Stimulated activated CD4-positive, alpha-beta T cell treated with anti-CD3 and anti-CD28 coated beads, Interleukin-4, amount 100 ng/mL, for 48 hours (primary cell): ENCODE measurements around the gene TXLNB.
"Not testable (repeated sequence)": the region's sequence is repeated elsewhere in the genome, so short reads cannot be mapped to it uniquely, and the experiment has no call there.

Source experiments
- DNase-seq, 2 donors: peaks; one replicate each; pipeline ENCODE4 v3.0.0-alpha.2; 2020; ENCODE audit warnings: low read depth in 2 of 2

Gene TXLNB

DNA sequence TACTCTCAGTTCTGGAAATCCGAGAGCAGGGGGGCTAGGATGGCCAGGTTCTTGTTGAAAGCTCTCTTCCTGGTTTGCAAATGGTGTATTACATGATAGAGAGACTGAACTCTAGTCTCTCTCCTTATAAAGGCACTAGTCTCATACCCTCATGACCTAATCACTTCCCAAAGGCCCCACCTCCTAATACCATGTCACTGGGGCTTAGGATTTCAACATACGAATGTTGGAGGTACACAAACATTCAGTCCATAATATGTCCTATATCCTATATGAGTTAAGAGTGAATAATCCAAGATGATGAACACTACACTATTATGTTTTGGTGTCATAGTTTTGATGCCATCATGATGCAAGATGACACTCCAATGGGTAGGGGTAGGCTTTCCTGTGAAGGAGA lies 20.0 kb upstream of the TXLNB start:
- DNase-seq, result no peak

DNA sequence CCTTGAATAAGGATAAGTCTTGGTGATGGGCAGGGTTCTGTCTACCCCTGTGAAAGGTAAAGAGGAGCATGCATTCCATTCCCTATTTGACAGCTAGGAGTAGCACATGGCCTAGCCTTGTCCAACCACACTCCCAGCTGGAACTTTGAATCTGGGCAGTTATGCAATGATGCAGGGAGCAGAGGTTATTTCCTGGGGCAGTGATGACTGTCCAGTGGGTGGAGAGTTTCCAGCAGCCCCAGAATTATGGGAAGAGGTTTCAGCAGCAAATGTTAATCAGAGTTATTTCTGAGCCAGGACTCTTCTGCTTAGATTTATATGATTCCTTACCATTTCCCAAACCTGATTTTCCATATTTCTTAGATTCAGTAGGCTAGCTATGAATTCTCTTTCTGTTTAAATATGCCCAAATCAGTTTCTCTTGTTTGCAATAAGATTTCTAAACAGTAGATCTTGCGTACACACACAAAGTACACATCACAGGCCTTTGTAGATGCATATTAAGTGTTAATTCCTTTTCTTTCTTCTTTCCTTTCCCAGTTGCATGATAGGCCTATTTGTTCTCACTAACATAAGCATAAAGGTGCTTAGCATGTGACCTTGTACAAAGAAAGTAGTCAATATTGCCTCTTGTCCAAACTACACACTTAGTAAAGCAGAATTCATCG lies 17.3 kb upstream of the TXLNB start:
- DNase-seq, result no peak

DNA sequence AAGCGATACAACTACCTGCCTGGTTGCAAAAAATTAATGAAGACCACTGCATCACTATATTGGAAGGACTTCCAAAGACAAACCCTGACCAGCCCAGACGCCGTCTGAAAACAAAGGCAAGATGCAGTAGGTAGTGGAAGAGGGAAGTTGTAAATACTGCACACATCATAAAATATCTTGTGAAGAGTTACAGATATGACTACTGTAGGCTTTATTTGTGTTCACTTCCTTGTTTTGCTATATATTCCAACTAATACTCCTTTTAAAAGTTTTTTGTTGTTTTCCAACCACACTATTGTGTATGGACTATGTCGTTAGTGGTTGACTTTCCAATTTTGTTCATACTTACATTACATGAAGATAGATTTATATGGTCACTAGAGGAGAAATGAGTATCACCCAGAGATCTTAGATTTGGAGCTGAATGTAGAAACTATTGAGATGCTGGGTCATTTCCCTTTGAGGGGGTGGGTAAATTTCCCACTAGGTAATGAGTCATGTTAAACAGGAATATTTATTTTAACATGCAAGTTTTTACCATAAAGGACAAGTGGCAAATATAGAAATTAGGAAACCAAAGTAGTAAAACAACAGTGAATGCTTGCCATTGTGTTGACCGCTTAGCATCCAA lies 16.6 kb upstream of the TXLNB start:
- DNase-seq, result no peak

- DNase-seq, result no peak
Measured at GRCh38 chr6:139306291-139306981, 14.6 kb upstream of the TXLNB start.

GRCh38 chr6:139303185-139303584 lies 11.4 kb upstream of the TXLNB start:
- DNase-seq, result no peak

DNA sequence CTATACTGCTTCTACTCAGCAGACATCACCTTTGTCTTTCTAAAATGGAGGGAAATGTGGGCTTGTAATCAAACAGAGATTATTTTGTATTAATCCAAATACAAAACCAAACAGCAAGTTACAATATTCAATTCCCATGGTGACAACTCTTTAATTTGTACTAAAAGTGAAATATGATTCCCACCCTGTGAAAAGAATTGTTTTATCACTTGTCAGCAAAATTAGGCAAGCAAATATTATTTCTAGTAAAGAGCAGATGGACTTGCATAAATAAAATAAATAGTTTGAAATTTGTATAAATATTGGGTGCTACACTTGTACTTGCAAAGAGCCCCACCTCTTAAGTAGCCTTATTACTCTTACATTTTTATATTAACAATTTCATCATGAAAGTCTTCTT lies 6.1 kb upstream of the TXLNB start:
- DNase-seq, result no peak

DNA sequence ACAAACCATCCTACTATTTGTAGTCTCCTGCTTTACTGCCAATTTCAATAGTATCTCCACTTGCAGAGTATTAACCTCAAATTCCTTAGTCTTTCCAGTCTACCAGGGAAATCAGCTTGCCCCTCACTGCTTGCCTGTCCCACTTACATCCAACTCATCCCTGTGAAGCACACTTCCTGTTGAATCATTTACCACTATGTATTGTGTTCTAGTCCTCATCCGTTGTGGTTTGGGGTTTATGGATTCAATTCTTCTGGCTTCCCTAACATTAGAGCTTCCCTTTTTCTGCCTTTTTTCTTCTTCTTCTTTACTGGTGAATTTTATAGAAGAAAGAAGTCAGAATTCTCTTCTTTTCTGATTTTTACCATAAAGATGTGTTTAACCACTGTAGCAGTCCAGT lies 5.1 kb upstream of the TXLNB start:
- DNase-seq, result no peak

GRCh38 chr6:139295901-139296300 lies 4.1 kb upstream of the TXLNB start:
- no peak for DNase-seq

GRCh38 chr6:139294090-139294489 lies 2.3 kb upstream of the TXLNB start:
- DNase-seq, result no peak

GRCh38 chr6:139293230-139293629 lies 1.4 kb upstream of the TXLNB start:
- not testable (repeated sequence) for DNase-seq

GRCh38 chr6:139290787-139291311 lies 949 bp downstream of the TXLNB start:
- no peak for DNase-seq

GRCh38 chr6:139289233-139289632 lies 2.6 kb downstream of the TXLNB start:
- DNase-seq, result no peak

DNA sequence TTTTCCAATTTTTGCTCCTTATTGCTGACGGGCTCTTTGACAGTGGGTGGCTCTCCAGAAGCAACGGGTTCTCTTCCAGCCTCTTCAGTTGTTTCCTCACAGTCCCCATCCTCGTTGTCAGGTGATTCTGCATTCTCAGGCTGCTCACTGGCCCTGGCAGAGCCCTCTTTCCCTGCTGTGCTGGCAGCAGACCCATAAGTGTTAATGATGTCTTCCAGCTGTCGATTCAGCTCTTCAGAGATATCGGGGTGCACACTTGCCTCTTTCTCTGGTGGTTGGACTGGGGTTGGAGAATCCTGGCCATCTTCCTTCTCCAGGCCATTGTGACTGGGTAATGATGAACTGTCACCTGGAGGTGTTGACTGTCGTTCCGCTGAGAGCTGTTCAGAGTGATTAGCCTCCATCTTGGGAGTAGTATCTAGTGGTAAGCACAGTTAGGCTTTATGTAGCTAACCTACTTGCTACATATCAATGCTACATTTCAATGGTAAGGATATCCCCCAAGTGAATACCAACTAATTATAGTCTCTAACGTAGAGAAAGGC lies 3.2 kb downstream of the TXLNB start:
- DNase-seq, result no peak

DNA sequence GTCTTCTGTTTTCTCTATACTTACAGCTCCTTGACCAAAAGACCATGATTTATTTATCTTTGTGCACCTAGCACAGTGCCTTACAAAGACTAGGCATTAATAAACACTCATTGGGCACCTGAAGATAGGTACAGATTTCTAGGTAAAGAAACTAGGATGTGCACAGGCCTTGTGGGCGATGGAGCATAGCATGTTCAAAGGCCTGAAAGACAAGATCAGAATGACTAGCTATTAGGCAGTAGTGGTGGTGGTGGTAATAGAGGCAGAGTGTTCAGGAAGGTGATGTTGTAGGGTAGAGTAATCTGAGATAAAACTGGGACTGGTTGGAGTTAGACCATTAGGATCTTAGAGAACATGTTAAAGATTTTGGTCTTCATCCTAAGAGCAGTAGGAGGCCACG lies 3.9 kb downstream of the TXLNB start:
- no peak for DNase-seq

DNA sequence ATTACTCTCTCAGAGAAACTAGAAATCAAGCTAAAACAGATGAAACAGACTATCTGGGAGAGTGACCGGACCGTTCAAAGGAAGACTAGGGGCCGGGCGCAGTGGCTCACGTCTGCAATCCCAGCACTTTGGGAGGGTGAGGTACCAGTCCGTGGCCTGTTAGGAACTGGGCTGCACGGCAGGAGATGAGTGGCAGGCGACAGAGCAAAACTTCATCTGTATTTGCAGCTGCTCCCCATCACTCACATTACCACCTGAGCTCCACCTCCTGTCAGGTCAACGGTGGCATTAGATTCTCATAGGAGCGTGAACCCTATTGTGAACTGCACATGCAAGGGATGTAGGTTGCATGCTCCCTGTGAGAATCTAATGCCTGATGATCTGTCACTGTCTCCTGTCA lies 5.4 kb downstream of the TXLNB start:
- DNase-seq, result not testable (repeated sequence)

GRCh38 chr6:139285590-139285989 lies 6.2 kb downstream of the TXLNB start:
- no peak for DNase-seq

GRCh38 chr6:139284789-139285188 lies 7.0 kb downstream of the TXLNB start:
- no peak for DNase-seq

- no peak for DNase-seq
Measured at GRCh38 chr6:139282684-139283083, 9.1 kb downstream of the TXLNB start.

- no peak for DNase-seq
Measured at GRCh38 chr6:139278190-139278589, 13.6 kb downstream of the TXLNB start.

DNA sequence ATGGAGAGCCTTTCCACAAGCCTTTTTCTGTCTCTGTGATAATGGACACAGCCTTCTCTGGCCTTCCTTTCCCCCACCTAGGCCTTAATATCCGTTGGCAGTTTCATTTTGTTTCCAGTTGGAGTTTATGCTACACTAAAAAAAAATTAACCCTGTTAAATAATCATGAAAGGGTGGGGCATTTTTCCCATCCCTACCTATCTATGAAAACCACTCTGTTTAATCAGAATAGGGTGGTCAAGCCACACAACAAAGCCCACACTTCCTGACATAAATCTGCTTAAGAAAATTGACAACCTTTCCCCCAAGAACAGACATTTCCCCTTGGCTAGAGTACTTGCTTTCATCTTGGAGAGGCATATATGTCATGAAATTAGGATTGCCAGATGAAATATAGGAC lies 14.2 kb downstream of the TXLNB start:
- DNase-seq, result no peak

DNA sequence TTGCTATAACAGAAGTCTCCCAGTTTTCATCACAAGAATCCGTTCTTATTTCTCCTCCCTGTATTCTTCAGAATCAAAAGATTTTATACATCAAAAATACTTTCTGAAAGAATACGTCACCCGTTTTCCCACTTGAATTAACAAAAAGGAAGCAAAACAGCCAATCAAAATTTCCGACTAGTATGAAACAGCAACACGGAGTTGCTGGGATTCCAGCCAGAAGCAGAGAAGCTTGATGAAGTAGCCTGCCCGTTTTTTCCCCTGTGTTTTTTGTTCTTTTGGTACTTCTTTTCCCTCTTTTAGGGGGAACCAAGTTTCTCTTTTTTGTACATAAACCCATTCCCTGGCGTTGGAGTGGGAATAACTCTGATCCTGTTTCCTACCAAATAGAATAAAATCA lies 14.6 kb downstream of the TXLNB start:
- DNase-seq, result no peak

DNA sequence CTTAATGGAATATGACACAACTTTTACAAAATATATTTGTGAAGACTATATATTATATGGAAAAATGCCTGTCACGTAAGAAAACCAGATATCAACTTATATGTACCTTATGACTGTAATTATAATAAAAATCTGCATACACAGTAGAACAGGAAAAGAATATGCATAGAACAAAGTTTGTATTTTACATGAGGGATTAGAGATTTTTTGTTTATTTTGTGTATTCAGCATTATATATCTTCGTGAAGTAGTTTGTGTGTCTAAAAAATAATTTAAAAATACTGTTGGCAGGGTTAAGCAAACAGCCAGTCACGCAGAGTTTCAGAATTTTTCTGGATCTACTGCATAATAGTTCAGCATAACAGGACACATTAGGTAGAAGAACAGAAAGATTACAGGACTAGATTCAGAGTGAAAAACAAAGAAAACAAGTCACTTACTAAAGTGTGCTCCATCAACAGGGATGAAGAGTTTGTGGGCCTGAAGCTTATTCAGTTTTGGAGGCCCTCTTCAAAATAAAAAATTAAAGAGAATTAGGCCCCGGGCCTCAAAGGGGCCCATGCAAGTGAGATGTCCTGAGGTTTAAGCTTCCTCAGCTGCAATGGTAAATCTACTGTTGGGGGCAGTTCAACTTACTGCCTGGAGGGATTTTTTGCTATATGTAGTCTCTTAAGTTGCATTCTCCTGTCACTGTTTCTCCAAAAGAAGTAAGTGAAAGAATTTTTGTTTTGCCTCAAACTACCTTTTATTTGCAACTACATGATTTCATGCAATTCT lies 16.3 kb downstream of the TXLNB start:
- no peak for DNase-seq
